GM23338 (cell line): ENCODE results near the gene ADGRL3.

Experiments
- EZH2 ChIP-seq: fragments of 200-600 bp; sonication (generic); IDR thresholded peaks from one replicate; pipeline ENCODE4 v1.8.0; 2017; ENCODE audit warnings: antibody characterized with exemption, mild to moderate bottlenecking, low read depth; ENCODE audit not compliant: unreplicated experiment
- JUNB ChIP-seq: IDR thresholded peaks from one replicate; pipeline ENCODE4 v1.6.1; 2016; ENCODE audit warnings: antibody characterized with exemption; ENCODE audit not compliant: unreplicated experiment
- POLR2AphosphoS5 ChIP-seq: IDR thresholded peaks from 2 replicates; pipeline ENCODE4 v1.6.1; 2016; ENCODE audit warnings: antibody characterized with exemption, low read depth
- TF ChIP-seq, protein P1 (sequence below), 2 experiments: fragments of 200-600 bp in 1 of 2; sonication (generic) in 1 of 2; conservative IDR thresholded peaks; 2 replicates each; pipeline versions ENCODE4 v1.5.1 to v1.6.1; 2016 to 2017; ENCODE audit warnings: antibody characterized with exemption in 2 of 2, low read depth in 2 of 2, mild to moderate bottlenecking in 2 of 2, moderate library complexity in 1 of 2
- TF ChIP-seq, protein P2 (sequence below): IDR thresholded peaks from one replicate; pipeline ENCODE4 v1.6.1; 2018; ENCODE audit warnings: antibody characterized with exemption; ENCODE audit not compliant: unreplicated experiment
- TF ChIP-seq, protein P3 (sequence below): fragments of 250-450 bp; sonication (Bioruptor Pico); IDR thresholded peaks from 2 replicates; pipeline ENCODE4 v1.5.0; 2020; ENCODE audit warnings: mild to moderate bottlenecking, moderate library complexity

DNA sequence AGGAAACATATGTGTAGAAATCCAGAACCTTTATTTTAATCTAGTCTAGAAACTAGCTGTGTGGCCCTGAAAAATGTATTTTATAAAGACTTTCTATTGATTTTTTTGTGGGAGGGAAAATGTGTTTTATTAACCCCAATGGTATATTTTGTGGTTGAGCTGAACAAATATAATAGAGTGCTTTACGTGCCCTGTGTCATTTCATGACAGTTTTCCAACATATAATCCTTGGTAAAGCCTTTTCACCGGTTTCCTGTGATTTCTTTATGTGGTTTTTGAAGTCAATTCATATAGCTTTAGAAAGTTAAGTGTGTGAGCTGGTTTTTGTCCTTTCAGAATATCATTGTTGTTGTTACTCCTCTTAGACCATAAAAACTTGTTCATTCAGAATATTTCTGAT is 375.7 kb downstream of the ADGRL3 start:
- no peak for TF ChIP-seq POLR2AphosphoS5
- no peak for TF ChIP-seq EZH2
- TF ChIP-seq, protein P1, sequence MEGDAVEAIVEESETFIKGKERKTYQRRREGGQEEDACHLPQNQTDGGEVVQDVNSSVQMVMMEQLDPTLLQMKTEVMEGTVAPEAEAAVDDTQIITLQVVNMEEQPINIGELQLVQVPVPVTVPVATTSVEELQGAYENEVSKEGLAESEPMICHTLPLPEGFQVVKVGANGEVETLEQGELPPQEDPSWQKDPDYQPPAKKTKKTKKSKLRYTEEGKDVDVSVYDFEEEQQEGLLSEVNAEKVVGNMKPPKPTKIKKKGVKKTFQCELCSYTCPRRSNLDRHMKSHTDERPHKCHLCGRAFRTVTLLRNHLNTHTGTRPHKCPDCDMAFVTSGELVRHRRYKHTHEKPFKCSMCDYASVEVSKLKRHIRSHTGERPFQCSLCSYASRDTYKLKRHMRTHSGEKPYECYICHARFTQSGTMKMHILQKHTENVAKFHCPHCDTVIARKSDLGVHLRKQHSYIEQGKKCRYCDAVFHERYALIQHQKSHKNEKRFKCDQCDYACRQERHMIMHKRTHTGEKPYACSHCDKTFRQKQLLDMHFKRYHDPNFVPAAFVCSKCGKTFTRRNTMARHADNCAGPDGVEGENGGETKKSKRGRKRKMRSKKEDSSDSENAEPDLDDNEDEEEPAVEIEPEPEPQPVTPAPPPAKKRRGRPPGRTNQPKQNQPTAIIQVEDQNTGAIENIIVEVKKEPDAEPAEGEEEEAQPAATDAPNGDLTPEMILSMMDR (conservative IDR thresholded peaks at IDR 0.05; ENCODE audit: low read depth in 2 of 2) = no peak
- no peak for TF ChIP-seq JUNB
- TF ChIP-seq, protein P2, sequence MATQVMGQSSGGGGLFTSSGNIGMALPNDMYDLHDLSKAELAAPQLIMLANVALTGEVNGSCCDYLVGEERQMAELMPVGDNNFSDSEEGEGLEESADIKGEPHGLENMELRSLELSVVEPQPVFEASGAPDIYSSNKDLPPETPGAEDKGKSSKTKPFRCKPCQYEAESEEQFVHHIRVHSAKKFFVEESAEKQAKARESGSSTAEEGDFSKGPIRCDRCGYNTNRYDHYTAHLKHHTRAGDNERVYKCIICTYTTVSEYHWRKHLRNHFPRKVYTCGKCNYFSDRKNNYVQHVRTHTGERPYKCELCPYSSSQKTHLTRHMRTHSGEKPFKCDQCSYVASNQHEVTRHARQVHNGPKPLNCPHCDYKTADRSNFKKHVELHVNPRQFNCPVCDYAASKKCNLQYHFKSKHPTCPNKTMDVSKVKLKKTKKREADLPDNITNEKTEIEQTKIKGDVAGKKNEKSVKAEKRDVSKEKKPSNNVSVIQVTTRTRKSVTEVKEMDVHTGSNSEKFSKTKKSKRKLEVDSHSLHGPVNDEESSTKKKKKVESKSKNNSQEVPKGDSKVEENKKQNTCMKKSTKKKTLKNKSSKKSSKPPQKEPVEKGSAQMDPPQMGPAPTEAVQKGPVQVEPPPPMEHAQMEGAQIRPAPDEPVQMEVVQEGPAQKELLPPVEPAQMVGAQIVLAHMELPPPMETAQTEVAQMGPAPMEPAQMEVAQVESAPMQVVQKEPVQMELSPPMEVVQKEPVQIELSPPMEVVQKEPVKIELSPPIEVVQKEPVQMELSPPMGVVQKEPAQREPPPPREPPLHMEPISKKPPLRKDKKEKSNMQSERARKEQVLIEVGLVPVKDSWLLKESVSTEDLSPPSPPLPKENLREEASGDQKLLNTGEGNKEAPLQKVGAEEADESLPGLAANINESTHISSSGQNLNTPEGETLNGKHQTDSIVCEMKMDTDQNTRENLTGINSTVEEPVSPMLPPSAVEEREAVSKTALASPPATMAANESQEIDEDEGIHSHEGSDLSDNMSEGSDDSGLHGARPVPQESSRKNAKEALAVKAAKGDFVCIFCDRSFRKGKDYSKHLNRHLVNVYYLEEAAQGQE = no peak
- TF ChIP-seq, protein P3, sequence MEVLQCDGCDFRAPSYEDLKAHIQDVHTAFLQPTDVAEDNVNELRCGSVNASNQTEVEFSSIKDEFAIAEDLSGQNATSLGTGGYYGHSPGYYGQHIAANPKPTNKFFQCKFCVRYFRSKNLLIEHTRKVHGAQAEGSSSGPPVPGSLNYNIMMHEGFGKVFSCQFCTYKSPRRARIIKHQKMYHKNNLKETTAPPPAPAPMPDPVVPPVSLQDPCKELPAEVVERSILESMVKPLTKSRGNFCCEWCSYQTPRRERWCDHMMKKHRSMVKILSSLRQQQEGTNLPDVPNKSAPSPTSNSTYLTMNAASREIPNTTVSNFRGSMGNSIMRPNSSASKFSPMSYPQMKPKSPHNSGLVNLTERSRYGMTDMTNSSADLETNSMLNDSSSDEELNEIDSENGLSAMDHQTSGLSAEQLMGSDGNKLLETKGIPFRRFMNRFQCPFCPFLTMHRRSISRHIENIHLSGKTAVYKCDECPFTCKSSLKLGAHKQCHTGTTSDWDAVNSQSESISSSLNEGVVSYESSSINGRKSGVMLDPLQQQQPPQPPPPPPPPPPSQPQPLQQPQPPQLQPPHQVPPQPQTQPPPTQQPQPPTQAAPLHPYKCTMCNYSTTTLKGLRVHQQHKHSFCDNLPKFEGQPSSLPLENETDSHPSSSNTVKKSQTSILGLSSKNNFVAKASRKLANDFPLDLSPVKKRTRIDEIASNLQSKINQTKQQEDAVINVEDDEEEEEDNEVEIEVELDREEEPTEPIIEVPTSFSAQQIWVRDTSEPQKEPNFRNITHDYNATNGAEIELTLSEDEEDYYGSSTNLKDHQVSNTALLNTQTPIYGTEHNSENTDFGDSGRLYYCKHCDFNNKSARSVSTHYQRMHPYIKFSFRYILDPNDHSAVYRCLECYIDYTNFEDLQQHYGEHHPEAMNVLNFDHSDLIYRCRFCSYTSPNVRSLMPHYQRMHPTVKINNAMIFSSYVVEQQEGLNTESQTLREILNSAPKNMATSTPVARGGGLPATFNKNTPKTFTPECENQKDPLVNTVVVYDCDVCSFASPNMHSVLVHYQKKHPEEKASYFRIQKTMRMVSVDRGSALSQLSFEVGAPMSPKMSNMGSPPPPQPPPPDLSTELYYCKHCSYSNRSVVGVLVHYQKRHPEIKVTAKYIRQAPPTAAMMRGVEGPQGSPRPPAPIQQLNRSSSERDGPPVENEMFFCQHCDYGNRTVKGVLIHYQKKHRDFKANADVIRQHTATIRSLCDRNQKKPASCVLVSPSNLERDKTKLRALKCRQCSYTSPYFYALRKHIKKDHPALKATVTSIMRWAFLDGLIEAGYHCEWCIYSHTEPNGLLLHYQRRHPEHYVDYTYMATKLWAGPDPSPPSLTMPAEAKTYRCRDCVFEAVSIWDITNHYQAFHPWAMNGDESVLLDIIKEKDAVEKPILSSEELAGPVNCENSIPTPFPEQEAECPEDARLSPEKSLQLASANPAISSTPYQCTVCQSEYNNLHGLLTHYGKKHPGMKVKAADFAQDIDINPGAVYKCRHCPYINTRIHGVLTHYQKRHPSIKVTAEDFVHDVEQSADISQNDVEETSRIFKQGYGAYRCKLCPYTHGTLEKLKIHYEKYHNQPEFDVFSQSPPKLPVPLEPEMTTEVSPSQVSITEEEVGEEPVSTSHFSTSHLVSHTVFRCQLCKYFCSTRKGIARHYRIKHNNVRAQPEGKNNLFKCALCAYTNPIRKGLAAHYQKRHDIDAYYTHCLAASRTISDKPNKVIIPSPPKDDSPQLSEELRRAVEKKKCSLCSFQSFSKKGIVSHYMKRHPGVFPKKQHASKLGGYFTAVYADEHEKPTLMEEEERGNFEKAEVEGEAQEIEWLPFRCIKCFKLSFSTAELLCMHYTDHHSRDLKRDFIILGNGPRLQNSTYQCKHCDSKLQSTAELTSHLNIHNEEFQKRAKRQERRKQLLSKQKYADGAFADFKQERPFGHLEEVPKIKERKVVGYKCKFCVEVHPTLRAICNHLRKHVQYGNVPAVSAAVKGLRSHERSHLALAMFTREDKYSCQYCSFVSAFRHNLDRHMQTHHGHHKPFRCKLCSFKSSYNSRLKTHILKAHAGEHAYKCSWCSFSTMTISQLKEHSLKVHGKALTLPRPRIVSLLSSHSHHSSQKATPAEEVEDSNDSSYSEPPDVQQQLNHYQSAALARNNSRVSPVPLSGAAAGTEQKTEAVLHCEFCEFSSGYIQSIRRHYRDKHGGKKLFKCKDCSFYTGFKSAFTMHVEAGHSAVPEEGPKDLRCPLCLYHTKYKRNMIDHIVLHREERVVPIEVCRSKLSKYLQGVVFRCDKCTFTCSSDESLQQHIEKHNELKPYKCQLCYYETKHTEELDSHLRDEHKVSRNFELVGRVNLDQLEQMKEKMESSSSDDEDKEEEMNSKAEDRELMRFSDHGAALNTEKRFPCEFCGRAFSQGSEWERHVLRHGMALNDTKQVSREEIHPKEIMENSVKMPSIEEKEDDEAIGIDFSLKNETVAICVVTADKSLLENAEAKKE = no peak
